Measurements from ENCODE around the gene LRRC15.

GRCh38 chr3:194343561-194343893 is 26.0 kb downstream of the LRRC15 start:
- TF ChIP-seq POLR2A (IDR thresholded peaks at IDR 0.05) (no peak), CTCF (IDR thresholded peaks at IDR 0.05) (no peak)

Measured in suprapubic skin (tissue), 3 donors.